ENCODE measurements around the gene SOHLH1. TPM values are rescaled to one million over a fixed set of nuclear protein-coding genes. Genes with fewer than 3 reads are reported as not detected.

Gene SOHLH1
- total RNA-seq, 2 experiments from 2014 or later: not detected

DNA sequence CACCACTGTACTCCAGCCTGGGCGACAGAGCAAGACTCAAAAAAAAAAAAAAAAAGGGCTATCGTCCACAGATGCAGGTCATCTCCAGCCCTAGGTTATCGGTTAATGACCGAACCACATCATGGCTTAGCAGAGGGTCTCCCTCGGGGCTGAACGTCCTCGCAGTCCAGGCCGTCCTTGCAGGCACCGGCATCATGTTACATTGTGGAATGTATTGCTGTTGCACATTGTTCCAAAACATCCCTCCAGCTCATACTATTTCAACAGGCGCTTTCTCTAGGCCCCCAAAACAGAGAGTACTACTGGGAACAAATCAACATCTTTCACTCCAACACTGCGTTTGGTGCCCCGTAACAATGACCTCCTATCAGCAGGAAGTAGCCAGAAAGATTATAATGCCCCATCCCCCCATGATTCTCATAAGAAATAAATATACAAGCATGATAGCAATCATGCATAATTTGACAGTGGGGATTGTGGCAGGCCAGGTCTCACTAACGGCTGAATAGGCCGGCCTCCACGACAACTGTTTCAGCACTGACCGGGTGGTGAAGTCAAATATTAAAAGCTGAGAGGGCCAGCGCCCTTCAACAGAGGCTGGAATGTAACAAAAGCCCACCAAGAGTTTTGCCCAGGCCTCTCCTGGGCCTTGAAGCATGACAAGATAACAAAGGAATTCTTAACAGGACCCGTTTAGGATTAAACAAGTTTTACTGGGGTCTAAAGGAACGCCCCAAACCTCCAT is 37.3 kb downstream of the SOHLH1 start:
- Histone ChIP-seq H3K4me3 (ENCODE audit: low read depth, low read length, poor library complexity, severe bottlenecking) (no peak overlapping the region), H3K79me2 (ENCODE audit: insufficient read depth, low read depth, low read length) (no peaks in the 10 kb centered on the region), H3K9me2 (ENCODE audit: insufficient read depth, low read length) (no peaks in the 10 kb centered on the region), H3K4me2 (ENCODE audit: low read length) (no peak overlapping the region), H3K36me3 (ENCODE audit: insufficient read depth, low read length) (no peaks in the 10 kb centered on the region), H2AFZ (ENCODE audit: low read length) (no peak overlapping the region), H3K9me3 (ENCODE audit: low read length) (no peaks in the 10 kb centered on the region), H4K20me1 (ENCODE audit: insufficient read depth, low read length) (no peaks in the 10 kb centered on the region), H3K27ac (ENCODE audit: low read depth, low read length, poor library complexity, severe bottlenecking) (no peak overlapping the region), H3K4me1 (ENCODE audit: insufficient read depth, low read length, poor library complexity, severe bottlenecking) (no peaks in the 10 kb centered on the region)
- DNase-seq (ENCODE audit: low spot score): no peak
- no TSS peak for BruUV-seq (replicated peaks)
- TF ChIP-seq CTCF (conservative IDR thresholded peaks at IDR 0.05; ENCODE audit: low read length): no peak
- no peak for TF ChIP-seq EZH2phosphoT487 (IDR thresholded peaks at IDR 0.05; ENCODE audit: borderline replicate concordance, low read depth, low read length)
- intact Hi-C loops (cut with micrococcal nuclease; ENCODE audit: unreplicated experiment): no loop called here
- ChIA-PET CTCF (ENCODE audit: unreplicated experiment) (no interaction called here), POLR2A (no interaction called here)

DNA sequence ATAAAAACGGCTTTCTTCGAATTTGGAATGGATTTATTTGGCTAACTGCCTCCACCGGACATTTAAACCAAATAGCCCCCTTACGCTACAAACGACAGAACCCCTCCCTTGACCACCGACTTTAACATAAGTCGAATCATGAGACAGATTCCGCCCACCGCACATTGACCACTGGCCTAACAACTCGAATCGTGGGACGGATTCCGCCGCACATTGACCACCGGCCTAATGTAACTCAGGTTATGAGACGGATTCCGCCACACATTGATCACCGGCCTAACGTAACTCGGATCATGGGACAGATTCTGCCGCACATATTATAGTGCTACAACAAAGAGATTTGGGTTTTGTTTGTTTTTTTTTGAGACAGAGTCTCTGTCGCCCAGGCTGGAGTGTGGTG is 38.9 kb downstream of the SOHLH1 start:
- H3K4me3 ChIP-seq (ENCODE audit: low read depth, low read length, poor library complexity, severe bottlenecking): no peak overlapping the region
- intact Hi-C loops (cut with micrococcal nuclease; ENCODE audit: unreplicated experiment): no loop called here
- no peaks in the 10 kb centered on the region for H3K9me3 ChIP-seq (ENCODE audit: low read length)
- H3K9me2 ChIP-seq (ENCODE audit: insufficient read depth, low read length): no peaks in the 10 kb centered on the region
- no peaks in the 10 kb centered on the region for H4K20me1 ChIP-seq (ENCODE audit: insufficient read depth, low read length)
- H3K4me1 ChIP-seq (ENCODE audit: insufficient read depth, low read length, poor library complexity, severe bottlenecking): no peaks in the 10 kb centered on the region
- TF ChIP-seq EZH2phosphoT487 (IDR thresholded peaks at IDR 0.05; ENCODE audit: borderline replicate concordance, low read depth, low read length) (no peak), CTCF (conservative IDR thresholded peaks at IDR 0.05; ENCODE audit: low read length) (no peak)
- no peak for DNase-seq (ENCODE audit: low spot score)
- no peak overlapping the region for H3K27ac ChIP-seq (ENCODE audit: low read depth, low read length, poor library complexity, severe bottlenecking)
- no peaks in the 10 kb centered on the region for H3K36me3 ChIP-seq (ENCODE audit: insufficient read depth, low read length)
- H3K4me2 ChIP-seq (ENCODE audit: low read length): no peak overlapping the region
- no peak overlapping the region for H2AFZ ChIP-seq (ENCODE audit: low read length)
- no TSS peak for BruUV-seq (replicated peaks)
- CTCF ChIA-PET (ENCODE audit: unreplicated experiment): no interaction called here
- POLR2A ChIA-PET: no interaction called here
- H3K79me2 ChIP-seq (ENCODE audit: insufficient read depth, low read depth, low read length): no peaks in the 10 kb centered on the region

- no peak for DNase-seq (ENCODE audit: low spot score)
- no TSS peak for BruUV-seq (replicated peaks)
- Histone ChIP-seq H3K27ac (ENCODE audit: low read depth, low read length, poor library complexity, severe bottlenecking) (no peak overlapping the region), H3K4me1 (ENCODE audit: insufficient read depth, low read length, poor library complexity, severe bottlenecking) (no peaks in the 10 kb centered on the region), H3K36me3 (ENCODE audit: insufficient read depth, low read length) (no peaks in the 10 kb centered on the region), H3K9me3 (ENCODE audit: low read length) (no peaks in the 10 kb centered on the region), H3K4me3 (ENCODE audit: low read depth, low read length, poor library complexity, severe bottlenecking) (no peak overlapping the region), H4K20me1 (ENCODE audit: insufficient read depth, low read length) (no peaks in the 10 kb centered on the region), H3K9me2 (ENCODE audit: insufficient read depth, low read length) (no peaks in the 10 kb centered on the region), H3K4me2 (ENCODE audit: low read length) (no peak overlapping the region), H2AFZ (ENCODE audit: low read length) (no peak overlapping the region), H3K79me2 (ENCODE audit: insufficient read depth, low read depth, low read length) (no peaks in the 10 kb centered on the region)
- no peak for TF ChIP-seq EZH2phosphoT487 (IDR thresholded peaks at IDR 0.05; ENCODE audit: borderline replicate concordance, low read depth, low read length)
- no peak for TF ChIP-seq CTCF (conservative IDR thresholded peaks at IDR 0.05; ENCODE audit: low read length)
- ChIA-PET POLR2A (no interaction called here), CTCF (ENCODE audit: unreplicated experiment) (no interaction called here)
- intact Hi-C loops (cut with micrococcal nuclease; ENCODE audit: unreplicated experiment): no loop called here
These were observed 40.0 kb downstream of the SOHLH1 start for GRCh38 chr9:135659252-135659651.
